GM19240 (cell line): ENCODE data around the gene ICAM2.
A peak's percentile ranks its signal among the peaks of the same experiment; 100 is the strongest.
"Not testable (repeated sequence)": the region's sequence is repeated elsewhere in the genome, so short reads cannot be mapped to it uniquely, and the experiment has no call there.

Experiments
- DNase-seq: peaks from one replicate; pipeline ENCODE4 v3.0.0; 2011; ENCODE audit warnings: low spot score; ENCODE audit not compliant: insufficient read length

The ICAM2 gene

GRCh38 chr17:64042700-64043485, 22.5 kb upstream of the ICAM2 start:
- DNase-seq: no peak

DNA sequence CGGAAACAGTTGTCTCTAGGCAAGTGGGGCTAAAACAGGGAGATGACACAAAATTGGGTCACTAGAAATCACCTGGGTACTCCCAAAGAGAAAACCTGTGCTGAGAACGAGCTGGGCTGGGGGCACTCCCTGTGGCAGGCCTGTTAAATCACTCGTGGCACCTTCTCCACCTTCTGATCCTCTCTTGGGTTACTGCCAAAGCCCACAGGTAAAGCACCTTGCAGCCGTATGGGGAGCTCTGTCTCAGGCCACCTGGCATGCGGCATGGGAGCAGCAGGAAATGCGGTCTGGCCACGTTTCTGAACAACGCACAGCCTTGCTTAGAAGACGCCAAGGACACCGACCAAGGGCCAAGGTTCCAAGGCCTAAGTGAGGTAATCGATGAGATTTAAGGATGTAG, 21.5 kb upstream of the ICAM2 start:
- no peak for DNase-seq

GRCh38 chr17:64040206-64040605, 19.8 kb upstream of the ICAM2 start:
- no peak for DNase-seq

- DNase-seq: no peak
Measured at GRCh38 chr17:64039106-64039400, 18.6 kb upstream of the ICAM2 start.

DNA sequence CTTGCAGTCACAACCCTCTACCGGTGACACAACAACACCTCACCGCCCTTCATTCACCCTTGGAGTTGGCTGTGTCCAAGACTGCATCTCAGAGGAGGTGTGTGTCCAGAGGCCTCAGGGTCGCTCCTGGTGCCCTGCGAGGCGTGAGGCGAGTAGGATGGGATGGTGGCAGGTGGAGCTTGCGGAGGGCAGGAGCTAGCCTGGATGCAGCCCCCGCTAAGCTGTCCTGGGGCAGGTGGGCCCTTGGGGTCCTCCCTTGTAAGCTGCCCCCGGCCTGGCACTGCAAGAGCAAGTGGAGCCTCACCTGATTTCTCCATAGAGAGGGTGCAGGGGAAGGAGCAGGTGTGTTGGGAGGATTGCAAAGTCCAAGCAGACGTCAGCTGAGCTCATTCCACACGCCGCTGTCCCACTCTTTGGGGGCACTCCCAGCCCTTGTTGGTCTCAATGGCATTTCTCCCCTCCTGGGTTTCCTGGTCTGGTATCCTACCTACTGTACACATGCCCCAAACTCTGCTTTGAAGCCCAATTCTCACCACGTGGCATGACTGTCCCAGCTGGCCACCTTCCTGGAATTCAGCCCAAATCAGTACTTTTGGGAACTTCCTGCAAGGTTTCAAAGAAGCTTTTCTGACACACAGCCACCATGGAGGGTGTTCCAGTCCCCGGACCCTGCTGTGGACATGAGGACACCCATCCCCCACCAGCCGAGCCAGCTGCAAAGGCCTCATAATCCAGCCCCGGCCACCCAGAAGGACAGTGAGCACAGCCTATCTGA, 18.1 kb upstream of the ICAM2 start:
- no peak for DNase-seq

DNA sequence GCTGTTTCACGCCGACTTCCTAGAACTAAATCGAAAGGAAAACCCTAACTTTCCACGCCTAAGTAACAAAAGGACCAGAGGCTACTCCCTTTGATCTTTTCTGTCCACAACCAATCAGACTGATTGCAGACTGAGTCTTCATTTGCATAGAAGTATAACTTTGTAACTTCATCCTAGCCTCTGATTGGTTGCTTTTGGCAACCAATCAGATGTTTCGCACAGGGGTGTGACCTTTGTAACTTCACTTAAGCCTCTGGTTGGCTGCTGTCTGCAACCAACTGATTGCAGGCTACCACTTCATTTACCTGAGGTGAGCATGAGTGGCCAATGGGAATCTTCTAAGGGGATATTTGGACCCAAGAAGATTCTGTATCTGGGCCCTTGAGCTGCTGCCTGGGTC, 17.4 kb upstream of the ICAM2 start:
- DNase-seq: no peak

- DNase-seq: no peak
Measured at GRCh38 chr17:64037180-64037579, 16.7 kb upstream of the ICAM2 start.

- no peak for DNase-seq
Measured at GRCh38 chr17:64036198-64036922, 15.9 kb upstream of the ICAM2 start.

GRCh38 chr17:64032081-64032480, 11.6 kb upstream of the ICAM2 start:
- no peak for DNase-seq

DNA sequence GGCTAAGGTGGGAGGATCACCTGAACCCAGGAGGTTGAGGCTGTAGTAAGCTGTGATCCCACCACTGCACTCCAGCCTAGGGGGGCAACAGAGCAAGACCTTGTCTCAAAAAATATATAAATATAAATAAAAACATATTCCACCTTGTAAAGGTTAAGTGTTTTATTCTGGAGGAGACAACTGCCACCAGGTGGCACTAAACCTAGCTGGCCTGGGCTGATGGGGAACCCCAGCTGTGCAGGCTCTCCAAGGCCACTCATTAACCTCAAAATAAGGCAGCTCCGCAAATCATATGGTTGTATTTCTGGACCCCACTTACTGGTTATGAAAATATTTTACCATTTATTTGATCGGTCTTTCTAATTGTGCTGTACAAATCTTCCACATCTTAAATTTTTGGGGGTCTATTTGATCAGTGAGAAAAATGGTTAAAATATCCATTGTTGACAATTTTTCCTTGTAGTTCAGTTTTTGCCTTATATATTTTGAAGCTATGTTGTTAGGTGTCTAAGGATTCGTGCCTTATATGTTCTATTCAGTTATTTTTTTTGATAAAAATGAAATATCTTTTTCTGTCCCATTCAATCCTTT, 8.5 kb upstream of the ICAM2 start:
- peak; percentile 22 for DNase-seq

GRCh38 chr17:64025732-64026294, 5.4 kb upstream of the ICAM2 start:
- peak; percentile 21 for DNase-seq

- no peak for DNase-seq
Measured at GRCh38 chr17:64024781-64025731, 4.6 kb upstream of the ICAM2 start.

DNA sequence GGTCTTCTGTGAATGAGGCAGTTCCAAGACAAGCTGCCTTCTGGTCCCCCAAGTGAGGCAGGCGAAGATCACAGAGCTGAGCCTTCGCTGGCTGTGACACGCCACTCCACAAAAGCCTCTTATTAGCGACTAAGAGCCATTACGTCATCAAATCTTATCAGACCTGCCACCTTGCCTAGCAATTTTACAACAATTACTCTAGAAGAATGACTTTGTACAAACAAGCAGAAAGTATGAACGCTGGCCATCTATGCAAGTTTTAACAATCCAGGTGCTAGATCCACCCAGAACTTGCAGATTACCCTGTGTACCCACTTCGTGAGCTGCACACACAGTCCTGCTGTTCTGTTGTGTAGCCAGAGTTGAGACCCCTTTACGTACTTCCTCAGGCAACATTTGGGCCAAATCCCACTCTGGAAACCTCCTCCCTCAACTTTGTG, 3.8 kb upstream of the ICAM2 start:
- DNase-seq: no peak

GRCh38 chr17:64022611-64023063, 2.2 kb upstream of the ICAM2 start:
- DNase-seq: no peak

DNA sequence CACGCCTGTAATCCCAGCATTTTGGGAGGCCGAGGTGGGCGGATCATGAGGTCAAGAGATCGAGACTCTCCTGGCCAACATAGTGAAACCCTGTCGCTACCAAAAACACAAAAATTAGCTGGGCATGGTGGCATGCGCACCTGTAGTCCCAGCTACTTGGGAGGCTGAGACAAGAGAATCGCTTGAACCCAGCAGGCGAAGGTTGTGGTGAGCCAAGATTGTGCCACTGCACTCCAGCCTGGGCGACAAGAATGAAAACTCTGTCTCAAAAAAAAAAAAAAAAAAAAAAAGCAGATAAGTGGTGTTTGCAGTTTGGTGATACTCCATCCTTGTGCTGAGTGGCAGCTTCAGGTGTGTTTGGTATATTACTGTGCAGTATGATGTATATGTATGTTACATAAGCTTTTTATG, 877 bp downstream of the ICAM2 start:
- DNase-seq: not testable (repeated sequence)

- DNase-seq: no peak
Measured at GRCh38 chr17:64017381-64017980, 3.0 kb downstream of the ICAM2 start.

GRCh38 chr17:64016974-64017373, 3.5 kb downstream of the ICAM2 start:
- no peak for DNase-seq

GRCh38 chr17:64016231-64016784, 4.1 kb downstream of the ICAM2 start:
- no peak for DNase-seq

DNA sequence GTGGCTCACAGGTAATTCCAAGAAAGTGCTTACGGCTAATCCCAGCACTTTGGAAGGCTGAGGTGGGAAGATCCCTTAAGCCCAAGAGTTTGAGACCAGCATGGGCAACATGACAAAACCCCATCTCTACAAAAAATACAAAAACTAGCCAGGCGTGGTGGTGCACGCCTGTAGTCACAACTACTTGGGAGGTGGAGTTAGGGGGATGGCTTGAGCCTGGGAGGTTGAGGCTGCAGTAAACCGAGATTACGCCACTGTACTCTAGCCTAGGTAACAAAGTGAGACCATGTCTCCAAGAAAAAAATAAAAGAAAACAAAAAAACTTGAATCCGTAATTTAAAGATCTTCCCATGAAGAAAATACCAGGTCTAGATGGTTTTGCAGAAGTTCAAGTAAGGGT, 5.0 kb downstream of the ICAM2 start:
- DNase-seq: no peak
